Measurements from ENCODE around the gene ZKSCAN3.
A peak's percentile ranks its signal among the peaks of the same experiment; 100 is the strongest.
"Not testable (repeated sequence)": the region's sequence is repeated elsewhere in the genome, so short reads cannot be mapped to it uniquely, and the experiment has no call there.

ZKSCAN3 gene

GRCh38 chr6:28349892-28350737 is at the start of gene ZKSCAN3:
Gene ZKSCAN3, plus strand, starts transcription at chr6:28349947. Its CDS starts 9,640 bp downstream, at chr6:28359587.
- peak; percentile 84 for DNase-seq

GRCh38 chr6:28303570-28303969 is 46.2 kb upstream of the ZKSCAN3 start:
- no peak for DNase-seq

GRCh38 chr6:28306363-28306762 is 43.4 kb upstream of the ZKSCAN3 start:
- DNase-seq, result not testable (repeated sequence)

- DNase-seq, result no peak
Observed at GRCh38 chr6:28311139-28311823, 38.5 kb upstream of the ZKSCAN3 start.

GRCh38 chr6:28312939-28313338 is 36.8 kb upstream of the ZKSCAN3 start:
- DNase-seq, result no peak

GRCh38 chr6:28315628-28316027 is 34.1 kb upstream of the ZKSCAN3 start:
- no peak for DNase-seq

- DNase-seq, result not testable (repeated sequence)
Observed at GRCh38 chr6:28317866-28318265, 31.9 kb upstream of the ZKSCAN3 start.

GRCh38 chr6:28322661-28323060 is 27.1 kb upstream of the ZKSCAN3 start:
- DNase-seq, result no peak

- DNase-seq, result no peak
Observed at GRCh38 chr6:28323813-28324424, 25.8 kb upstream of the ZKSCAN3 start.

GRCh38 chr6:28326371-28326948 is 23.3 kb upstream of the ZKSCAN3 start:
- no peak for DNase-seq

GRCh38 chr6:28330041-28330440 is 19.7 kb upstream of the ZKSCAN3 start:
- no peak for DNase-seq

- DNase-seq, result no peak
Observed at GRCh38 chr6:28333047-28333446, 16.7 kb upstream of the ZKSCAN3 start.

- DNase-seq, result no peak
Observed at GRCh38 chr6:28333599-28334018, 16.1 kb upstream of the ZKSCAN3 start.

GRCh38 chr6:28334286-28335039 is 15.3 kb upstream of the ZKSCAN3 start:
- no peak for DNase-seq

GRCh38 chr6:28335040-28335563 is 14.6 kb upstream of the ZKSCAN3 start:
- DNase-seq, result no peak

- peak; percentile 71 for DNase-seq
Observed at GRCh38 chr6:28335564-28336283, 14.0 kb upstream of the ZKSCAN3 start, which contains the start of gene ZSCAN31. Gene ZSCAN31, minus strand, starts transcription at chr6:28336148. Its CDS starts 6,465 bp downstream, at chr6:28329683.

- no peak for DNase-seq
Observed at GRCh38 chr6:28336284-28337120, 13.2 kb upstream of the ZKSCAN3 start.

- no peak for DNase-seq
Observed at GRCh38 chr6:28337121-28337520, 12.6 kb upstream of the ZKSCAN3 start.

GRCh38 chr6:28340310-28341095 is 9.2 kb upstream of the ZKSCAN3 start:
- no peak for DNase-seq

All from stimulated activated CD4-positive, alpha-beta T cell treated with anti-CD3 and anti-CD28 coated beads, Interleukin-4, amount 100 ng/mL, for 1 hour (primary cell).